Activated CD8-positive, alpha-beta memory T cell treated with anti-CD3 and anti-CD28 coated beads, Interleukin-2, amount 50 U/mL, for 1 hour (primary cell): ENCODE data around the gene MMP15.

ENCODE experiments used
- DNase-seq: peaks from one replicate; pipeline ENCODE4 v3.0.0-alpha.2; 2020; ENCODE audit errors: extremely low read depth

Gene MMP15

GRCh38 chr16:58019866-58020538, 5.6 kb upstream of the MMP15 start:
- DNase-seq = no peak

DNA sequence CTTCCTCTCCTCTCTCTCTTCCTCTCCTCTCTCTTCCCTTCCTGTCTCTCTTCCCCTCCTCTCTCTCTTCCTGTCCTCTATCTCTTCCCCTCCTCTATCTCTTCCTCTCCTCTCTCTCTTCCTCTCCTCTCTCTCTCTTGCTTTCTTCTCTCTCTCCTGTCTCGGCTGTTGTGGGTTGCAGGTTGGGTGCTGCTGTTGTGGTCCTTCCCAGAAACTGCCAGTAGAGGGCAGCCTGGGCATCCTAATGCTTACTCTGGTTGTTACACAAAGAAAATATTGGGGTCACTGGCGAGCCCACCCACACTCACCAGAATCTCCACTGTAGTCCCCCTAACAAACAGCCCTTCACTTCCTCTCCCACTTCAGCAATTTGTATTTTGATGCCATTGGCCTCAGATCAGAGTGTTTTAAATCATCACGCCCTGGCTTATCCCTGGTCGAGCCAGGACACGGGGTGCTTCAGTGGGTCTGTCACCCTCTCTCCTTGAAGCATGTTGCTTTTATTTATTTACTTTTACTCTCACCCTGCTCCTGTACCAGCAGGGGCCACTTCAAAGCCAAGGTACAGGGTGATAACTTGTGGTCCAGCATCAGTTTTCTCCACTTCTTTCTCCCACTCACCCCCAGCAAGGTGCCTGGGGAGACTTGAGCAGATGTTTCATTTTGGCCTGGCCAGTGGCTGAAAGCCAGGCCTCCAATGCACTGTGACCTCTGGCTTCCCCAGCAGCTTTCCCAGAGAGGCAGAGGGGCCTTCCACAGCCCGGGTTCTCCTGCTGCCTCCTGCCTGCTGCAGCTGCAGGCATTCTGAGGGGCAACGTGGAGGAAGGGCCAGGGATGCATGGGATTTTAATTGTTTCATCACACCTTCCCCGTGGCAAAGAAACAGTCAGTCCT, 4.7 kb upstream of the MMP15 start:
- no peak for DNase-seq

DNA sequence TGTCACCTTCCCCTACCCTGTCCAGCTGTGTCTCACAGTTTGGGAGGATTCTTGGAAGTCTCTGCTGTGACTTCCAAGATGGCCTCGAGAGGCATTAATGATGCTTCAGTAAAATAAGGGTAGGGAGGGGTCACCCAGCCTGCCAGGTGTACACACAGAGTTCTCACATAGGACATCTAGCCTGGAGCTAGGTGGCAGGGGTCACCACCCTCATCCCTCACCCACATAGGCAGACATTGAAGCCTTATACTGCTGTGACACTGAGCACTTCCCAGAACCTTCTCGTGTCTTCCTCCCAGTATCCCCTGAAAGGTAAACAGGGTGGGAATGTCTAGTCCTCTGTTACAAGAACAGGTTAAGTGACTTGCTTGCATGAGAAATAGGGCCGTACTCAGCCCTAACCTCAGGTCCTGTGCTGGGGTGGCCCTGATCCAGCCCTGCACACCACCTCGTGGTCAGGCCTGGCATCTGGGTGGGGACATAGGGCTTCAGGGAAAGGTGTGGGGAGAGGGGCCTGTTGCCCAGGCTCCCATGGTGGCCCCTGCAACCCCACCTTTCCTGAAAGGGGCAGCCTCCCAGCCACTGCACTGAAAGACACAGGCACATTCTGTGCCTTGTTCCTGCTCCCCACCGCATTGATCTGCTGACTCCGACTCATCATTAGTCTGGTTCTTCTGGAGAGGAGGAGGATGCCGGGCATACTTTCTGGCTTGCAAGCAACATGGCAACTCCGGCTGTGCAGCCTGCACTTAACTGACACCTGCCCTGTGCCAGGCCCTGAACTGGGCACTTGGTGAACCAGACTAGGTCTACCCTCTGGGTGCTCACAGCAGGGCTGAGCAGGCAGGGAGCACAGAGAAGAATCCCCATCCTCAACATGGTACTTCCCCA, 3.6 kb upstream of the MMP15 start:
- DNase-seq = no peak

DNA sequence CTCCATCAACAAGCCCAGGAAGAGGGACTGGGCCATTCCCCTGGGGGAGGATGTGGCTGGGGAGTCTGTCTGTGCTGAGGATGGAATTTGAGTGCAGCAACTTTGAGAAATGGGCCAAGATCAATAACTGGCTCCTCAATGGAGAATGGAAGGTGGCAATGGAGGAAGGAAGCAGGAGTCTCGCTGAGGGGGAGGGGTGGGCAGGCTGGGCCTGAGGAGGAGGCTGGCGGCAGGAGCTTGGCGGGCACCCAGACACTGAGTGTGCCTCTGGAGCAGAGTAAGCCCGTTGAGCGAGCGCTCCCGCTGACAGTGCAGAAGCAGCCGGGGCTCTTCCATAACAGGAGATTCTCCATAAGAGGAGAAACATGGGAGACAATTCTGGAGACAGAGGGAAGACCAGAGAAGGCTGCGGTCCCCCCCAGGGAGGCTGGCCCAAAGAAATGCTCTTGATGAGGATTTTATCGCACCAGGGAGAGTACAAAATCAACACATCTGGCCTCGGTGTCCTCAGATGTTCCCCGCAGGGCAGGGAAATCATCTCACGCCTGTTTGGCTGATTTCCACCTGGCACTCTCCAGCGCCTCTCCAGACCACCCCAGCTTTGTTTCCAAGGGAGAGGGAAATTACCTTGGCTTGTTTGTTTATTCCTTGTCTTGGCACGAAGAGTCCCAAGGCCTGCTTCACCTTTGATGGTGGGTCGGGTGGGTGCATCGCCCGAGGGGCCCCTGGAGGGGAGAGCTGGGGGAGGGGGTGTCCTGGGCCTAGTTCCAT, 2.8 kb upstream of the MMP15 start:
- DNase-seq = no peak

- DNase-seq = no peak
Measured at GRCh38 chr16:58024486-58025350, 836 bp upstream of the MMP15 start.

DNA sequence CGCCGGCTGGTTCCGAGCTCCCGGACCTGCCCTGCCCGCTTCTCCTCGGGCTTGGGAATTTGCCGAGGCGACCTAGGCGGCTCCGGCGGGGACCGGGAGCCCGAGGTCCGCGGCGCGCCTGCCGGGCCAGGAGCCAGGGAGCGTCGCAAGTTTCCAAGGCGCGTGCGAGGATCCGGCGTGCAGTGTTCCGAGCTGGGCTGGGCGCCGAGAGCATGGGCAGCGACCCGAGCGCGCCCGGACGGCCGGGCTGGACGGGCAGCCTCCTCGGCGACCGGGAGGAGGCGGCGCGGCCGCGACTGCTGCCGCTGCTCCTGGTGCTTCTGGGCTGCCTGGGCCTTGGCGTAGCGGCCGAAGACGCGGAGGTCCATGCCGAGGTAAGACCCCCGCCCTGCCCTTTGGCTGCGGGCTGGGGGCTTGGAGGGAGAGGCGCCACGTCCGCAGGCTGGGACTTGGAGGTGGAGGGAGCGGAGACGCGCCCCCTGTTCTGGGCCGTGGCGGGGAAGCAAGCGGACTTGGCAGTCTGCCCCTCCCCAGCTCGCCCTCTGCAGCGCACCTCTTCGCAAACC, 668 bp downstream of the MMP15 start:
- no peak for DNase-seq

GRCh38 chr16:58026705-58027160, 1.2 kb downstream of the MMP15 start:
- DNase-seq = no peak

GRCh38 chr16:58027161-58027915, 1.8 kb downstream of the MMP15 start:
- DNase-seq = no peak

DNA sequence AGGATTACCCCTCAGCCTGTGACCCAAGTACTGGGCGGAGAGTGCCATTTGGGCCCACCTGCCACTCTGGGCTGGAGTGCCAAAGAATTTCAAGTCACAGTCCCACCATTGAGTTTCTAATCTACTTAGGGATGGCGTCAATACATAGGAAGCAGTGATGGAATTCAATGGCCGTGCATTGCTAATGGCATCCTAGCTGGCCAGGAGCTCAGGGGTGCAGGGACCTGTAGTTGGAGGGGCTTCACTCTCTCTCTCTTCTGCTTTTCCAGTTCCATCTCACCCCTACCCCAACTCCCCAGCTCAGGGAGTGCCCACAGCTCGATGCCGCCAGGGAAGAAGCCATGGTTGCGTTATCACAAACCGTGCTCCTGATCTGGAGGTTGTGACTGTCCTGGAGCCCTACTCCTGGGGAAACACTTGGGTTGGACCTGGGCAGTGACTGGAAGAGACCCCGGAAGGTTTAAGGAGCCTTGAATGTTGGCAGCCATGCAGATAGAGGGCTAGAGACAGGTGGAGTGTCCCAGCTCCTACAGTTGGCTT, 2.4 kb downstream of the MMP15 start:
- no peak for DNase-seq

GRCh38 chr16:58028541-58029070, 3.1 kb downstream of the MMP15 start:
- DNase-seq = no peak

DNA sequence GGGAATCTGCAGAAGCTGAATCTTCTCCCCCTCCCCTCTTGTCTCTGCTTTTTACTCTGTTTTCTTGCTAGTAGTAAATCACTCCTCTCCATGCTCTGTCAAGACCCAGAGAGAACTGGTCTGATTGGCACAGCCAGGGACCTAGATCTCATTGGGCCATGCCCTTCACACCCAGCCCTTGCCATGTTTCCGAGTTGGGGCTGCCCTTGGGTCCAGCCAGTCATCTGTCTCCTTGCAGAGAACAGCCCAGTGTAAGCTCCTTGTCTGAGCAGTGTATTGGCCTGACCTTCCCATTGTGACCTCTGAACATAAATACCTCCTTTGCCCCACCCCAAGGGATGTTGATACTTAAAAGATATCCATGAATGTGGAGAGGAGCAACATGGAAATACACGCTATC, 3.9 kb downstream of the MMP15 start:
- DNase-seq = no peak

DNA sequence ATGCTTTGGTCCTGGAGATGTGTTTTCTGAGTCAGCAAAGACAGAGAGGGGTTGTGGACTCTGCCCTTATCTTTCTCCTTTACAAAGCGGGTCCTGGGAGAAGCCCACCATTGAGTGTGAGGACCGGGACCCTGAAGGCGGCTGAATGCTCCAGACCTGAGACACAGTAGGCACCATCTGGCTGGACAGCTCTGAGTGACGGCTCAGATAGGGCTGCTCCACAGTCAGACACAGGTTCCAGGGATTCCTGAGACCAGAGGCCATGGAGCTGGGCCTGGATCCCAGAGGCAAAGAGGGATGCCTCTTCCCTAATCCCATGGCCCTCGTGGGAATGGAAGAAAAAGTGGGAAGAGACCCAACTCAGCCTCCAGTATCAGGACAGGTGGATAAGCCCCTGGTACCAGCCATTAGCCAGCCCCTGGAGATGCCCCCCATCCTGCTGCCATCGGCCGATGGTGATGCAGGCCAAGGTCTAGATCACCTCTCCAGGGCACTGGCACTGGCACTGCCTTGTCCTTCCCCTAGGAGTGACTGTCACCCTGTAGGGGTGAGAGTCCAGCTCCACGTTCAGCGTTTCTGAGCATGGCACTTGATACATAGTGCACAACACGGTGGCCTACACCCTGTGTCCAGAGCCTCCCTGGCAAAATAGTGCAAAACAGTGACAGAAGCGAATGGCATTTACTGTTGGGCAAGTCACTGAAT, 4.7 kb downstream of the MMP15 start:
- DNase-seq = no peak

DNA sequence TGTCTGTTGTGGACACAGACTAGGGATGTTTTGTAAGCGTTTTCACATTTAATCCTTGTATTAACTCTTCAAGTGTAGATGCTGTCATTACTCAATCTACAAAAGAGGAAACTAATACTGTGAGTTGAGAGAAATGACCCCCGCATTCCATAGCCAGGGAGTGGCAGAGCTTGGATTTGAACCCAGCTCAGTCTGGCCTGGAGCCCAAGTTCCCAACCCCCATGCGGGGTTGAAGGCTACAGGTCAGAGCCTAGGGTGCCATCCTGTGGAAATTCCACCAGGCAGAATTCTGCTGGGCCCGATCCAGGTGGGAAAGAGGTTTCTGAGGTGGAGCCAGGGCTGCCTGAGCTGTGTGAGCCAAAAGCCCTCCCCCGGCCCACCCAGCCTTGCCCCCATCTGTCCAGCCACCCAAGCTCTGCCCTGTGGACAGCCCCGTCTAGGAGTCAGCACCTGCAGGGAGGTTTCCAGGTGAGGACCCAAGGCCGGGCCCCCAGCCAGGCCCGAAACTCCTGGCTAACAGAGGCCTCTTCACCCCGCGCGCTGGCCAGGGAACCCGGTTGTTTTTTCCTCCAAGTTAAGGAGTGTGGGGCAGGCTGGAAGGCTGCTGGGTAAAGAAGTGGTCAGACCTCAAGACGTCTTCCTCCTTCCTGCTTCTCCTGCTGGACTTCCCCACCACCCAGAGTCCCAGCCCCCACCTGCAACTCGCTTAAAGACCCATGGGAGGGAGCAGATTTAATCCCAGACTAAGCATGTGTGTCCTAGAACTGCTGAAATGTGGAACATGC, 5.7 kb downstream of the MMP15 start:
- no peak for DNase-seq

DNA sequence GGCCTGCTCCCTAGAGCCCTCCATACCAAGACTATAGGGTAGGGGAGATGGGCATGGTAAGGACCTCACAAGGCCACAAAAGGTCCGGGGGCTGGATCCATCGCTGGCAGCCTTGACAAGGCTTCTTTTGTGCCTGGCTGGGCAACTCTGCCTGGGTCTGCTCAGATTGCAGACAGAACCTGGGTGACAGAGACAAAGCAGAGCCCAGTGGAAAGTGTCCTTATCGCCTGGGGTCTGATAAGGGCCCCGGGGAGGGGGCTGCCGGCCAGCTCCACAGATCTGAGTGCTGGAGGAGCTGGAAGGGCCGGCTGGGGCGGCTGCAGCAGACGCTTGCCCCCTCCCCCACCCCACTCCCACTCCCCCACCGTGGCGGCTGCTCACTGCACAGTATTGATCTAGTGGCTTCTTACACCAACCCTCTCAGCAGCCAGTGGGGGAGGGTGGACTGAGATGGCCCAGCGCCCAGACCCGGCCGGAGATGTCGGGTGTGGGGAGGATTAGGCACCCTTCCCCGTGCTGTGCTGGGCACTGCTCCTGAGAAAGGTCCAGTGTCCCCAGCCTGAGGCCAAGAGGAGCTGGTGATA, 7.2 kb downstream of the MMP15 start:
- no peak for DNase-seq

DNA sequence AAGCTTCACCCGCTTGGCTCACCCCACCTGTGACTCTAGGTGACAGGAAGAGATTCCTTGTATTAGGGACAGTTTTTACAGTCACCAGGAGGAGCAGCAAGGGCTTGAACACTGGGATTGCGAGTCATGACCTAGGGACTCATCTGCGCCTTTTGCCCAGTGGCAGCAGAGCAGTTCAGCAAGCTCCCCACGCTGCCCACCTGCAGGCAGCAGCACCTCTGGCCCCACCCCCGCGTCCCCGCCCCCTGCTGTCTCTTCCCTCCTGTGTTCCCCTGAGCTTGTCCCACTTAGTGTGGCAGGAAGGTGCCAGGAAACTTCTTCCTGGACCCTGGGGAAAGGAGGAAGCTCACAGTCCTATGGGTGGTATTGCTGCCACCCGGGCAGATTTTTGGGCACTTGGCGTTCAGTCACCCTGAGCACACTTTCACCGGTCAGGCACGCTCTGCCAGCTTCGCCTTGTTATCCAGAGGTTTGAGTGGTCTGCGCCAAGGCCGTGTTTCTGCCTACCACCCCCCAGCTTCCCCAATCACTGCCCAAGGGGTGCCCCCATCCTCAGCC, 8.7 kb downstream of the MMP15 start:
- DNase-seq = no peak

DNA sequence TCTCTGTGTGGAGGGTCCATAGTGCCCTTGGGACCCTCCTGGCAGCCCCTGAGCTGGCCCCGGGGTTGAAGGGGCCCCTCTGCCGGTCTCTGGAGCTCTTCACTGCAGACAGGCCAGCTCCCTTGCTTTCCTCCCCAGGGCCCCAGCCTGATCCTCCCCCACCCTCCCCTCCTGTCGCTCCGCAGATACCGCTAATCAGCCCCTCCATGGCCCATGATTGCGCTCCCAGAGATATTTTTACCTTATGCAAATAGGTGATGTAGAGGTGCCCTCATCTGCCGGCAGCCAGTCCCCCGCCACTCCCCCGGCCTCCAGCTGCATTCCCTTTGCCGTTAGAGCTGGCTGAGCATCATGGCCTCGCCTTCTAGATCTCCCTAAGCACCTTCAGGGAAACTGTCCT, 9.2 kb downstream of the MMP15 start:
- no peak for DNase-seq
